HG03442 (cell line): Measurements from ENCODE around the gene TRIM56.
A peak's percentile ranks its signal among the peaks of the same experiment; 100 is the strongest.
"Not testable (repeated sequence)": the region's sequence is repeated elsewhere in the genome, so short reads cannot be mapped to it uniquely, and the experiment has no call there.

Source experiments
- ATAC-seq: cut with Tn5 transposase; IDR thresholded peaks from one replicate; pipeline ENCODE4 v1.9.1; 2021; ENCODE audit warnings: mild to moderate bottlenecking, moderate library complexity; ENCODE audit not compliant: unreplicated experiment

The TRIM56 gene

DNA sequence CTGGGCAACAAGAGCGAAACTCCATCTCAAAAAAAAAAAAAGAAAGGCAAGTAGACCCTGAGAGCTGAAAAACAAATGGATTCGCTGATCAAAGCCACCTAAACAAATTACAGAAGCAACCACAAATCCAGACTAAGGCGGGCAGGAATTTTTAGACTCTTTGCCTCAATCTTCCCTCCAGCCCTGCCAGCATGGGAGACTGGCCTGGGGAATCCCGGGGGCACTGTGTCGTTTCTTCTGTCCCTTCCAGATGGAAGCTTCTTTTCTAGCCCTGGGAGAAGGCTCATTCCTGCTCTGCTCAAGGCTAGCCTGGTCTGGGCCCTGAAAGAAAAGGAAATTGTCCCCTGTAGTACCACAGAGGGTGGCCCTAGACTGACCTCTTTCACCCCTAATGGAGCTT is 26.0 kb downstream of the TRIM56 start:
- ATAC-seq, result no peak

DNA sequence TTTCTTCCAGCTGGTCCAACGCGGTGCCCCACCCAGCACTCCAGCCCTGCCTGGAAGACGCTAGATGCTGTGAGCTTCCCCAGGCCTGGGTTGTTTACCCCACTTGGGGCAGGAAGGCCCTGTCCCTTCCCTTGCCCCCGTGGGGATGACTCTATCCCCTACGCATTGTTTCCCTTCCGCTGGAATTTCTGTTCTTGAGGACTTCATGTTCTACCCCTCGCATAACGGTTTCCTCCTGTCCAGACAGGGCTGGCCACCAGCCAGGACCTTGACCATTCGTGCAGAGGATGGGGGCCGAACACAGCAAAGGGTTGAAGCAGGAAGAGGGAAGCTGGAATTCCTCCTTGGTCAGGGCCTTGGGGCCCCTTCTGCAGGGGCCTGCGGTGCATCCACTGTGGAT is 27.0 kb downstream of the TRIM56 start:
- no peak for ATAC-seq

DNA sequence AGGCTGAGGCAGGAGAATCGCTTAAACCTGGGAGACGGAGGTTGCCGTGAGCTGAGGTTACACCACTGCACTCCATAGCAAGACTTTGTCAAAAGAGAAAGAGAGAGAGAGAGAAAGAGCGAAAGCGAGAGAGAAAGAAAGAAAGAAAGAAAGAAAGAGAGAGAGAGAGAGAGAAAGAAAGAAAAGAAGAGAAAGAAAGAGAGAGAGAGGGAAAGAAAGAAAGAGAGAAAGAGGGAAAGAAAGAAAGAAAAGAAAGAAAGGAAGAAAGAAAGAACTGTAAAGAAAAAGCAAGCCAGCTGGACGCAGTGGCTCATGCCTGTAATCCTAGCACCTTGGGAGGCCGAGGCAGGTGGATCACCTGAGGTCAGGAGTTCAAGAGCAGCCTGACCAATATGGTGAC is 27.9 kb downstream of the TRIM56 start:
- ATAC-seq, result not testable (repeated sequence)

DNA sequence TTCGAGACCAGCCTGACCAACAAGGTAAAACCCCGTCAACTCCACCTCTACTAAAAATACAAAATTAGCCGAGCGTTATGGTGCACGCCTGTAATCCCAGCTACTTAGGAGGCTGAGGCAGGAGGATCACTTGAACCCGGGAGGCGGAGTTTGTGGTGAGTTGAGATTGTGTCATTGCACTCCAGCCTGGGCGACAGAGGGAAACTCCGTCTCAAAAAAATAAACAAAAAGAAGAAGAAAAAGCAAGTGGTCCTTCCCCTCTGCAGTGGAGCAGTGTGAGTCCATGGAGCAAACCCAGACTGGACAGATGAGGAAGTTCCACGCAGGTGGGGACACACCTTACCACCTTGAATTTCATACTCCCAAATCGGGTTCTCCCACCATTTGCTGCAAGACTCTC is 28.6 kb downstream of the TRIM56 start:
- no peak for ATAC-seq

DNA sequence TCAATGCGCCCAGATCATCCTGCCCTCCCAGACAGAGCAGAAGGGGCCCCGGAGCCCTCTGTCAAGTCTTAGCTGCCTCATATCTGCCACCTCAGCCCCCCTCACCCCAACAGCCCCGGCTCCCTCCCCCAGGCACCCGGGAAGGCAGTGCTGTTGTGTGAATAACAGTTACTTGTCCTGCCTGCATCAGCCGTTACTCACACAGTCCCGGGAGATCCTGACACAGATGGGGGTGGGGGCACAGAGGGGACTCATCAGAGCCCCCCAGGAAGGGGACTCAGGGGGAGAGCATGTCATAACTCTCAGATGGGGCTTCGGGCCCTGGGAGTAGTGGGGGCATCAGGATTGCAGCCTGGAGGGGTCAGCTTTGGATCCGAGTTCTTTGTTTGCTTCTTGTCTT is 29.2 kb downstream of the TRIM56 start:
- ATAC-seq, result no peak

DNA sequence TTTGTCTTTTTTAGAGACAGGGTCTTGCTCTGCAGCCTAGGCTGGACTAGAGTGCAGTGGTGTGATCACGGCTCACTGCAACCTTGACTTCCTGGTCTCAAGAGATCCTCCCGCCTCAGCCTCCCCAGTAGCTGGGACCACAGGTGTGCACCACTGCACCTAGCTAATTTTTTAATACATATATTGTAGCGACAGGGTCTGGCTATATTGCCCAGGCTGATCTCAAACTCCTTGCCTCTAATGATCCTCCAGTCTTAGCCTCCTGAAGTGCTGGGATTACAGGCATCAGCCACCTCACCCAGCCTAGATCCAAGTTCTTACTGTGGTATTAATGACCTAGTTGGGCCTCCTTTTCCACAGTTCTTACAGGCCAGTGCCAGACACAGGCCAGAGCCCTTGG is 29.9 kb downstream of the TRIM56 start:
- no peak for ATAC-seq

DNA sequence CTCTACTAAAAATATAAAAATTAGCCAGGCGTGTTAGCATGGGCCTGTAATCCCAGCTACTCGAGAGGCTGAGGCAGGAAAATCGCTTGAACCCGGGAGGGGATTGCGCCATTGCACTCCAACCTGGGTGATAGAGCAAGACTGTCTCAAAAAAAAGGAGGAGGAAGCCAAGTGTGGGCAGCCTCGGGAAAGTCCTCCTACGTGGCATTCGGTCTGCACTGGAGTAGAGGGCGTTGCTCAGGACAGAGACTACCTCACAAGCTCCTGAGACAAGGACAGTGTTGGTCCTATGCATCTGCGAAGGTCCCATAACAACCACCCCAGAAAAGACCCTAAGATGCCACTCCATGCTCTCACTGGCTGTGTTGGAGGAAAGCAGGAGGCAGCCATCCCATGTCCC is 31.6 kb downstream of the TRIM56 start:
- no peak for ATAC-seq

DNA sequence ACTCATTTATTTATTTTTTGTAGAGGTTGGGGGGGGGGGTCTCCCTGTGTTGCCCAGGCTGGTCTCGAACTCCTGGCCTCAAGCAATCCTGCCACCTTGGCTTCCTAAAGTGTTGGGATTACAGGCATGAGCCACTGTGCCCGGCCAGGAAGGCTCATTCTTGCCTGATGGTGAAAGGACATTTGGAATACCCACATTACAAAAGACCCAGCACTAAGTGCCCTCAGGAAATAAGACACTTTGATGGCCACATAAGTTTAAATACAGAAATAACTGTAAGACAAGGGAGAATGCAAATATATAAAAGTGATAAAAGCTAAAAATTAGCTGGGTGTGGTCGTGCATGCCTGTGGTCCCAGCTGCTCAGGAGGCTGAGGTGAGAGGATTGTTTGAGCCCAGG is 33.6 kb downstream of the TRIM56 start:
- no peak for ATAC-seq

DNA sequence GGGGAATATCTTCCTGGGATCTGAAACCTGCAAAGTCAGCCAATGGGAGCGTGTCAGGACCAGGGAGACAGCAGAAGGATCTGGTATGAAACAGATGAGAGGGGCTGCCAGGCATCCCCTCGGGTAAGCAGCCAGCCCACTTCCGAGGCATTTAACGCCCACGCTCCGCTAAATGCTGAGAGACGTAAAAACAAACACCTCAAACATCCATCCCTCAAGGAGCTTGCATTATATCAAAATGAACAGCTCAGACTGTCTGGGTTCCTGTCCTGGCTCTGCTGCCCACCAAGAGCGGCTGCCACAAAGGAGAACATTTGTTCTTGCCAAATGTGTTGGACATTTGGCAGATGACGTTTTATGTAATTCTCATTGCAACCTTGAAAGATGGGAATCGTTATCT is 34.6 kb downstream of the TRIM56 start:
- no peak for ATAC-seq

DNA sequence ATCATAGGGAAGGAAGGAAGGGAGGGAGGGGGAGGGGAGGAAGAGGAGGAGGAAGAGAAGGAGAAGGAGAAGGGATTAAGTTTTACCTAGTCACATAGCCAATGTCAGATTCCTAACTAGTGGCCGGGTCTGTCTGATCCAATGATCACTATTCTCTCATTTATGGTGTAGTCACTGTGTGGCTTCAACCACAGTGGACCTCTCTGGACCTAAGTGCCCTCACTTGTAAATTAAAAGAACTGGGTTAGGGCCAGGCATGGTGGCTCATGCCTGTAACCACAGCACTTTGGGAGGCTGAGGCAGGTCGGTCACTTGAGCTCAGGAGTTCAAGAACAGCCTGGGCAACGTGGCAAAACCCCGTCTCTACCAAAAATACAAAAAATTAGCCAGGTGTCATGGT is 35.0 kb downstream of the TRIM56 start:
- ATAC-seq, result no peak

DNA sequence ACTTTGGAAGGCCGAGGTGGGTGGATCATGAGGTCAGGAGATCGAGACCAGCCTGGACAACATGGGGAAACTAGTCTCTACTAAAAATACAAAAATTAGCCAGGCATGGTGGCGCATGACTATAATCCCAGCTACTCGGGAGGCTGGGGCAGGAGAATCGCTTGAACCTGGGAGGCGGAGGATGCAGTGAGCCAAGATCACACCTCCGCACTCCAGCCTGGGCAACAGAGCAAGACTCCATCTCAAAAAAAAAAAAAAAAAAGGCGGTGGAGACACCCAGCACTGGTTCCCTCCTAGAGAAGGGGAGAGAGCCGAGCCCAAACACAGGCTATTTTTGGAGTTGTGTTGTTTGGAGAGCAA is 36.3 kb downstream of the TRIM56 start:
- not testable (repeated sequence) for ATAC-seq

DNA sequence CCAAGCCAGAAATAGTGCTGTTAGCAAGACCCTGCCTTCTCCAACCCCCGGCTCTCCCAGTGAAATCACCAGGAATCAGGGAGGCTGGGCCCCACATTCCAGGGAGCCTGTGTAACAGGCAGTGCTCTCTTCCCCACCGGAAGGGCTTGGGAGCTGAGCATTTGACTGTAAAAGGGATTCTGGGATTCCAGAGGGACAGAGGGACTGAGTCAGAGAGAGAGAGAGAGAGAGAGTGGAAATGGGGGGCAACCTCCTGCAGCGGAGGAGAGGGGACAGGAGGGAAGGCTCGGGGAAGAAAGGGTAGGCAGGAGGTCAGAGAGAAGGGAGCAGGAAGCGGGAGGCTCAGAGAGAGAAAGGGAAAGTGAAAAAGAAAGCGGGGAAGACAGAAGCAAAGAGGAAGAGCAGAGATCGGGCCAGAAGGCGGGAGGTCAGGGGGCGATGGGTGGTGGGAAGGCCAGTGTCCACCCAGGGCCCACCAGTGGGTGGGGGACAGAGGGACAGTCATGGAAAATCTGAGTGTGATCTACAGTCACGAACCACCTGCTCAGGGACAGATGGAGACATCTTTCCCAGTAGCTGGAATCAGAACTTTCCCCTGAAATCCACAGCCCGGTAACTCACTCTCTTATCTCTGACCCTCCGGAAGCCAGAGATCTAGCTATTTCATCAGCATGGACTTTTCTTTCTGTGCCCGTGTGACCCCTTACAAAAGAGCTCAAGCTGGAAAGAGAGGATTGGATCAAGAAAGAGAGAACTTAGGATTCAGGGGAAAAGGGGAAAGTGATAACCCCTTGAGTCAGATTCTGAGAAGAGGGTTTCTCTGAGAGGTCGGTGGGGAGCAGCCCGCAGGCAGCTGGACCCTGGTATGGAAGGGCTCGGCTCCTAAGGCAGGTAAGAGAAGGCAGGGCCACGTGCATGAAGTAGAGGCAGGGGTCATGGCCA is 37.0 kb downstream of the TRIM56 start:
- ATAC-seq, result no peak

DNA sequence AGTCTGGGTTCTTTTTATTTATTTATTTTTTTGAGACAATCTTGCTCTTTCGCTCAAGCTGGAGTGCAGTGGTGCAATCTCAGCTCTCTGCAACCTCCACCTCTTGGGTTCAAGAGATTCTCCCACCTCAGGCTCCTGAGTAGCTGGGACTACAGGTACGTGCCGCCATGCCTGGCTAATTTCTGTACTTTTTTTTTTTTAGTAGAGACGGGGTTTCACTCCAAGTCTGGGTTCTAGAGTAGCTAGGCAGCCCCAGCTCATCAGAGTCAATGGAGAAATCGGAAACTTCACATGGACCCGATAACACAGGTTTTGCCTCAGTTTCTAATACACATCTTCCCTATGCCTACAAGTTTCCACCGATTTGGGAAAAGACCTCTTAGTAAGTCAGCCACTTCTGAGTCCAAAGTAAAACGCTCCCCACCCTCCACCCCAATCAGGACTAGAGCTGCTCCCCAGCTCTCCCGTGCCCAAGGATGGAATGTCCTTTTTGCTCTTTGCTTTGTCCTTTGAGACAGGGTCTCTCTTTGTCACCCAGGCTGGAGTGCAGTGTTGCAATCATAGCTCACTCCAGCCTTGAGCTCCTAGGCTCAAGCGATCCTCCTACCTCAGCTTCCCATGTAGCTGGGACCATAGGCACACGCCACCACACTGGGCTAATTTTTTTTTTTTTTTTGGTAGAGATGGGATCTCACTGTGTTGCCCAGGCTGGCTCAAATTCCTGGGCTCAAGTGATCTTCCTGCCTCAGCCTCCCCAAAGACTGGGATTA is 37.8 kb downstream of the TRIM56 start:
- ATAC-seq, result no peak

DNA sequence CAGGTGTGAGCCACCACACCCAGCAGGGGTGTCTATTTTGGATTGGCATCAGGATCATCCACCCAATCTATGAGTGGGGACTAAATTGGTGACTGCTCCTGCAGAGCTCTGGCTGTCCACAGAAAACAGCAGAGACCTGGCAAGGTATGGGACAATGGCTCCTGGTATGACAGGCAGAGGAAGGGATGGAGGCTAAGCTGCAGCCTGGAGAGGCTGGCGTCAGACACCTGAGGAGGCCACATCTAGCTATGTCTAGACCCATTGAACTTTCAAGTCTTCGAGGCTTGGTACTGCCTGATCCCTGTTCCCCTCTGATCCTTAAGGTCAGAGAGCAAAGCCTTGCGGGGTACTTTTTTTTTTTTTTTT is 38.4 kb downstream of the TRIM56 start:
- no peak for ATAC-seq

DNA sequence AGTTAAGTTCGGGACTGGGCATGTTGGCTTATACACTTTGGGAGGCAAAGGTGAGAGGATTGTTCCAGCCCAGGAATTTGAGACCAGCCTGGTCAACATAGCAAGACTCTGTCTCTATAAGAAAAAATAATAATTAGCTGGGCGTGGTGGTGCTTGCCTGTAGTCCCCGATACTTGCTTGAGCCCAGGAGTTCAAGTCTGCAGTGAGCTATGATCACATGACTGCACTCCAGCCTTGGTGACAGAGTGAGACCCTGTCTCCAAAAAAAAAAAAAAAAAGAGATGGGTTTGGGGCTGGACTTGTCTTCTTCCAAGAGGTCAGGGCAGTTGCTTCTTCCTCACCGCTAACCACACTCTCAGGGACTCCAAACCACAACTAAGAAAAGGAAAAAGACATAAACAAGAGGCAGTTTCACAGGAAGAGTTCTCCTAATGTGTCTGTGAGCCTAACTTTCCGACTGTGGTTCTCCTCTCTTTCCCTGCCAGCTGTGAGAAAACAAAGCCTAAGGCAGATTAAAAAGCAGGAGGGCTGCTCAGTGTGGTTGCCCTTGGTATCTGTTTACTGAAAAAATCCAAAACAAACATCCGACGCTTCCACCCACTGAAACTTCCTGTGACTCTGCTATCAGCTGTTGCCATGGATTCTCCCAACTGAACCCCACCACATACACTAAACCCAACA is 39.2 kb downstream of the TRIM56 start:
- no peak for ATAC-seq

DNA sequence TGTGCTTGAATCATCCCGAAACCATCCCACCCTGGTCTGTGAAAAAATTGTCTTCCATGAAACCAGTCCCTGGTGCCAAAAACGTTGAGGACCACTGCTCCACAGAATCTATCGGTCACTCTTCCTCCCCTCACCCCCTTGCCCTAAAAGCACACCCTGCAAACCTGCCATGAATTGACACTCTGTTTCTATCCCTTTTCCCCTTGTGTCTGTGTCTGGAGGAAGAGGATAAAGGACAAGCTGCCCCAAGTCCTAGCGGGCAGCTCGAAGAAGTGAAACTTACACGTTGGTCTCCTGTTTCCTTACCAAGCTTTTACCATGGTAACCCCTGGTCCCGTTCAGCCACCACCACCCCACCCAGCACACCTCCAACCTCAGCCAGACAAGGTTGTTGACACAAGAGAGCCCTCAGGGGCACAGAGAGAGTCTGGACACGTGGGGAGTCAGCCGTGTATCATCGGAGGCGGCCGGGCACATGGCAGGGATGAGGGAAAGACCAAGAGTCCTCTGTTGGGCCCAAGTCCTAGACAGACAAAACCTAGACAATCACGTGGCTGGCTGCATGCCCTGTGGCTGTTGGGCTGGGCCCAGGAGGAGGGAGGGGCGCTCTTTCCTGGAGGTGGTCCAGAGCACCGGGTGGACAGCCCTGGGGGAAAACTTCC is 40.8 kb downstream of the TRIM56 start:
- peak; percentile 48 for ATAC-seq

DNA sequence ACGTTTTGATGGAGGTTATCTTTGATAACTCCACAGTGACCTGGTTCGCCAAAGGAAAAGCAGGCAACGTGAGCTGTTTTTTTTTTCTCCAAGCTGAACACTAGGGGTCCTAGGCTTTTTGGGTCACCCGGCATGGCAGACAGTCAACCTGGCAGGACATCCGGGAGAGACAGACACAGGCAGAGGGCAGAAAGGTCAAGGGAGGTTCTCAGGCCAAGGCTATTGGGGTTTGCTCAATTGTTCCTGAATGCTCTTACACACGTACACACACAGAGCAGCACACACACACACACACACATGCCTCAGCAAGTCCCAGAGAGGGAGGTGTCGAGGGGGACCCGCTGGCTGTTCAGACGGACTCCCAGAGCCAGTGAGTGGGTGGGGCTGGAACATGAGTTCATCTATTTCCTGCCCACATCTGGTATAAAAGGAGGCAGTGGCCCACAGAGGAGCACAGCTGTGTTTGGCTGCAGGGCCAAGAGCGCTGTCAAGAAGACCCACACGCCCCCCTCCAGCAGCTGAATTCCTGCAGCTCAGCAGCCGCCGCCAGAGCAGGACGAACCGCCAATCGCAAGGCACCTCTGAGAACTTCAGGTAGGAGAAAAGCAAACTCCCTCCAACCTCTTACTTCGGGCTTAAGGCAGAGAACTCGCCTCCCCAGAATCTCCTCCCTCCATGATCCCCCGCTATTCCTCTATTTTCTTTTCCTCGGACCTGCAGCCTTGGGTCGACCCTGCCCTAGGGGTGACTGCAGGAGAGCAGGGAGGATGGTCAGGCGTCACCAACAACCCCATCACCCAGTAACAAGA is 41.6 kb downstream of the TRIM56 start, which contains the start of gene SERPINE1:
SERPINE1 (plus strand) TSS at position 454 of the 809 bp plus-strand sequence. CDS start 1,290 bp downstream, outside the sequence.
- ATAC-seq, result peak; percentile 56

DNA sequence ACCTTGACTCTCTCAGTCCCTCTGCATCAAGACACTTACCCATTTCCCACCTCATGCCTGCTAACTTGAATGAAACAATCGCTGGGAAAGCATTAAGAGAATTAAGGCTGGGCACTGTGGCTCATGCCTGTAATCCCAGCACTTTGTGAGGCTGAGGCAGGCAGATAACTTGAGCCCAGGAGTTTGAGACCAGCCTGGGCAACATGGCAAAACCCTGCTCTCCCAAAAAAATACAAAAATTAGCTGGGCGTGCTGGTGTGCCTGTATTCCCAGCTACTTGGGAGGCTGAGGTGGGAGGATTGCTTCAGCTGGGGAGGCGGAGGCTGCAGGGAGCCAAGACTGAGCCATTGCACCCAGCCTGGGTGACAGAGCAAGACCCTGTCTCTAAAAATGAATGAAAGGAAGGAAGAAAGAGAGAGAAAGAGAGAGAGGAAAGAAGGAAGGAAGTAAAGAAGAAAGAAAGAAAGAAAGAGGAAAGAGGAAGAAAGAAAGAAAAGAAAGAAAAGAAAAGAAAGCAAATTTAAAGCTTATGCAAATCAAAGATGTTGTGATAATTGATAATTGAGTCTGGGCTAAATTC is 42.3 kb downstream of the TRIM56 start:
- no peak for ATAC-seq

DNA sequence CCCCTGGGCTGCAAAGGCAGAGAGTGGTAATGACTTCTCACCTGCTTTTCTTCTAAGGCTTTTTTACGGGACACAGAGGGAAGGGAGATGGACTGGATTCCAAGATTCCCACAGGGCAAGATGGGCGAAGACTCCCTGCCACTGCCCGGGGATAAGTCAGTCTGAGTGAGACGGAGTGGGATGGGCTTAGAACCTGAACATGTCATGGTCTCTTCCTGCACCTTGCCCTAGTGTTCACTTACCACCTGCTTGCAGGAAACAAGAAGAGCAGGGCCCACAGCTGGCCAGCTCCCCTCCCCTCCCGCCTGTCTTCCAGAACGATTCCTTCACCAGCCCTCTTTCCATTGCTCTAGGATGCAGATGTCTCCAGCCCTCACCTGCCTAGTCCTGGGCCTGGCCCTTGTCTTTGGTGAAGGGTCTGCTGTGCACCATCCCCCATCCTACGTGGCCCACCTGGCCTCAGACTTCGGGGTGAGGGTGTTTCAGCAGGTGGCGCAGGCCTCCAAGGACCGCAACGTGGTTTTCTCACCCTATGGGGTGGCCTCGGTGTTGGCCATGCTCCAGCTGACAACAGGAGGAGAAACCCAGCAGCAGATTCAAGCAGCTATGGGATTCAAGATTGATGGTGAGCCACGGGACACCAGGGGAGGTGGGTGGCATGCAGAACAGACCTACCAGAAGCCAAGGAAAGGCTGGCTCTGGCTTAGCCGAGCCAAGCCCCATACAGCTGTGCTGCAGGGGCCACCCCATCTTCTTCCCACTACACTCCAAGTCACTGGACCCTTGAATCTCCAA is 43.0 kb downstream of the TRIM56 start:
- no peak for ATAC-seq
